Measurements from ENCODE around the gene EID2. TPM values are rescaled to one million over a fixed set of nuclear protein-coding genes. Genes with fewer than 3 reads are reported as not detected.

Gene EID2
- total RNA-seq, 2 experiments from 2014 or later: 17.3 to 22.9 TPM

GRCh38 chr19:39517432-39517831 is 22.5 kb downstream of the EID2 start:
- Histone ChIP-seq H4K20me1 (ENCODE audit: insufficient read depth, low read length) (no peaks in the 10 kb centered on the region), H3K4me3 (ENCODE audit: low read depth, low read length, poor library complexity, severe bottlenecking) (no peak overlapping the region), H3K4me2 (ENCODE audit: low read length) (no peak overlapping the region), H3K79me2 (ENCODE audit: insufficient read depth, low read depth, low read length) (no peaks in the 10 kb centered on the region), H3K36me3 (ENCODE audit: insufficient read depth, low read length) (no peaks in the 10 kb centered on the region), H3K27ac (ENCODE audit: low read depth, low read length, poor library complexity, severe bottlenecking) (no peak overlapping the region), H3K9me2 (ENCODE audit: insufficient read depth, low read length) (no peaks in the 10 kb centered on the region), H2AFZ (ENCODE audit: low read length) (no peak overlapping the region), H3K9me3 (ENCODE audit: low read length) (no peaks in the 10 kb centered on the region), H3K4me1 (ENCODE audit: insufficient read depth, low read length, poor library complexity, severe bottlenecking) (peaks cover 14% of the 10 kb centered on the region)
- no peak for TF ChIP-seq EZH2phosphoT487 (IDR thresholded peaks at IDR 0.05; ENCODE audit: borderline replicate concordance, low read depth, low read length)
- DNase-seq (ENCODE audit: low spot score): no peak
- CTCF ChIA-PET (ENCODE audit: unreplicated experiment): no interaction called here
- intact Hi-C loops (cut with micrococcal nuclease; ENCODE audit: unreplicated experiment): no loop called here
- no TSS peak for BruUV-seq (replicated peaks)
- POLR2A ChIA-PET: no interaction called here

- intact Hi-C loops (cut with micrococcal nuclease; ENCODE audit: unreplicated experiment): no loop called here
- CTCF ChIA-PET (ENCODE audit: unreplicated experiment): no interaction called here
- no peaks in the 10 kb centered on the region for H3K9me2 ChIP-seq (ENCODE audit: insufficient read depth, low read length)
- H3K4me3 ChIP-seq (ENCODE audit: low read depth, low read length, poor library complexity, severe bottlenecking): no peak overlapping the region
- TF ChIP-seq, protein P1, sequence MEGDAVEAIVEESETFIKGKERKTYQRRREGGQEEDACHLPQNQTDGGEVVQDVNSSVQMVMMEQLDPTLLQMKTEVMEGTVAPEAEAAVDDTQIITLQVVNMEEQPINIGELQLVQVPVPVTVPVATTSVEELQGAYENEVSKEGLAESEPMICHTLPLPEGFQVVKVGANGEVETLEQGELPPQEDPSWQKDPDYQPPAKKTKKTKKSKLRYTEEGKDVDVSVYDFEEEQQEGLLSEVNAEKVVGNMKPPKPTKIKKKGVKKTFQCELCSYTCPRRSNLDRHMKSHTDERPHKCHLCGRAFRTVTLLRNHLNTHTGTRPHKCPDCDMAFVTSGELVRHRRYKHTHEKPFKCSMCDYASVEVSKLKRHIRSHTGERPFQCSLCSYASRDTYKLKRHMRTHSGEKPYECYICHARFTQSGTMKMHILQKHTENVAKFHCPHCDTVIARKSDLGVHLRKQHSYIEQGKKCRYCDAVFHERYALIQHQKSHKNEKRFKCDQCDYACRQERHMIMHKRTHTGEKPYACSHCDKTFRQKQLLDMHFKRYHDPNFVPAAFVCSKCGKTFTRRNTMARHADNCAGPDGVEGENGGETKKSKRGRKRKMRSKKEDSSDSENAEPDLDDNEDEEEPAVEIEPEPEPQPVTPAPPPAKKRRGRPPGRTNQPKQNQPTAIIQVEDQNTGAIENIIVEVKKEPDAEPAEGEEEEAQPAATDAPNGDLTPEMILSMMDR (conservative IDR thresholded peaks at IDR 0.05; ENCODE audit: low read length): no peak
- TF ChIP-seq EZH2phosphoT487 (IDR thresholded peaks at IDR 0.05; ENCODE audit: borderline replicate concordance, low read depth, low read length): no peak
- no peaks in the 10 kb centered on the region for H3K9me3 ChIP-seq (ENCODE audit: low read length)
- H3K79me2 ChIP-seq (ENCODE audit: insufficient read depth, low read depth, low read length): no peaks in the 10 kb centered on the region
- no TSS peak for BruUV-seq (replicated peaks)
- H3K4me2 ChIP-seq (ENCODE audit: low read length): no peak overlapping the region
- H3K36me3 ChIP-seq (ENCODE audit: insufficient read depth, low read length): no peaks in the 10 kb centered on the region
- no peak overlapping the region for H3K27ac ChIP-seq (ENCODE audit: low read depth, low read length, poor library complexity, severe bottlenecking)
- H2AFZ ChIP-seq (ENCODE audit: low read length): no peak overlapping the region
- H3K4me1 ChIP-seq (ENCODE audit: insufficient read depth, low read length, poor library complexity, severe bottlenecking): peaks cover 14% of the 10 kb centered on the region
- no peak for DNase-seq (ENCODE audit: low spot score)
- no peaks in the 10 kb centered on the region for H4K20me1 ChIP-seq (ENCODE audit: insufficient read depth, low read length)
- POLR2A ChIA-PET: no interaction called here
Measured at GRCh38 chr19:39516270-39516669, 23.7 kb downstream of the EID2 start.

- no peak for DNase-seq (ENCODE audit: low spot score)
- Histone ChIP-seq H3K27ac (ENCODE audit: low read depth, low read length, poor library complexity, severe bottlenecking) (no peak overlapping the region), H3K9me3 (ENCODE audit: low read length) (no peaks in the 10 kb centered on the region), H3K36me3 (ENCODE audit: insufficient read depth, low read length) (no peaks in the 10 kb centered on the region), H3K79me2 (ENCODE audit: insufficient read depth, low read depth, low read length) (no peaks in the 10 kb centered on the region), H4K20me1 (ENCODE audit: insufficient read depth, low read length) (no peaks in the 10 kb centered on the region), H3K4me3 (ENCODE audit: low read depth, low read length, poor library complexity, severe bottlenecking) (no peak overlapping the region), H3K4me2 (ENCODE audit: low read length) (no peak overlapping the region), H3K9me2 (ENCODE audit: insufficient read depth, low read length) (no peaks in the 10 kb centered on the region), H3K4me1 (ENCODE audit: insufficient read depth, low read length, poor library complexity, severe bottlenecking) (peaks cover 14% of the 10 kb centered on the region), H2AFZ (ENCODE audit: low read length) (no peak overlapping the region)
- ChIA-PET CTCF (ENCODE audit: unreplicated experiment) (no interaction called here), POLR2A (no interaction called here)
- BruUV-seq (replicated peaks): no TSS peak
- TF ChIP-seq, protein P1 (conservative IDR thresholded peaks at IDR 0.05; ENCODE audit: low read length): no peak
- TF ChIP-seq EZH2phosphoT487 (IDR thresholded peaks at IDR 0.05; ENCODE audit: borderline replicate concordance, low read depth, low read length): no peak
- intact Hi-C loops (cut with micrococcal nuclease; ENCODE audit: unreplicated experiment): no loop called here
Measured at GRCh38 chr19:39515551-39516191, 24.3 kb downstream of the EID2 start.

Measured in OCI-LY7 (cell line).